ENCODE data around the gene TAB2.

DNA sequence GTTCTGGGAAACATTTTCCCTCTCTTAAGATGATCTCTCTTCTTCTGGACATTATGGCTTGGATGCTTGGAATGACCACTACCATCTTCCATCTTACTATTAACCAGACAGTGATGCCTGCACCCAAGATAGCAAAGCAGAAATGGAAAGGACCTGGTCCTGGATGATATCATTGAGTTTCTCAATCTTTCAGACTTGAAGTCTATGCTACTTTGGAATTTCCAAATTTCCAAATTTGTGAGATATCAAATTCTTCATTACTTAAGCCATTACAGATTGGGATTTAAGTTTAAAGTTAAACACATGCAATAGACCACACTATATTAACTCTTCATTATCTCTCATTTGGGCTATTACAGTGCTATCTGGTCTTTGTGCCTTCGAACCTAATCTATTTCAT is 3.7 kb upstream of the TAB2 start:
- TF ChIP-seq, protein P1, sequence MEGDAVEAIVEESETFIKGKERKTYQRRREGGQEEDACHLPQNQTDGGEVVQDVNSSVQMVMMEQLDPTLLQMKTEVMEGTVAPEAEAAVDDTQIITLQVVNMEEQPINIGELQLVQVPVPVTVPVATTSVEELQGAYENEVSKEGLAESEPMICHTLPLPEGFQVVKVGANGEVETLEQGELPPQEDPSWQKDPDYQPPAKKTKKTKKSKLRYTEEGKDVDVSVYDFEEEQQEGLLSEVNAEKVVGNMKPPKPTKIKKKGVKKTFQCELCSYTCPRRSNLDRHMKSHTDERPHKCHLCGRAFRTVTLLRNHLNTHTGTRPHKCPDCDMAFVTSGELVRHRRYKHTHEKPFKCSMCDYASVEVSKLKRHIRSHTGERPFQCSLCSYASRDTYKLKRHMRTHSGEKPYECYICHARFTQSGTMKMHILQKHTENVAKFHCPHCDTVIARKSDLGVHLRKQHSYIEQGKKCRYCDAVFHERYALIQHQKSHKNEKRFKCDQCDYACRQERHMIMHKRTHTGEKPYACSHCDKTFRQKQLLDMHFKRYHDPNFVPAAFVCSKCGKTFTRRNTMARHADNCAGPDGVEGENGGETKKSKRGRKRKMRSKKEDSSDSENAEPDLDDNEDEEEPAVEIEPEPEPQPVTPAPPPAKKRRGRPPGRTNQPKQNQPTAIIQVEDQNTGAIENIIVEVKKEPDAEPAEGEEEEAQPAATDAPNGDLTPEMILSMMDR (IDR thresholded peaks at IDR 0.05 in 2 of 3, conservative IDR thresholded peaks at IDR 0.05 in 1 of 3; ENCODE audit: borderline replicate concordance in 1 of 3, insufficient read depth in 1 of 3, low read depth in 2 of 3, low read length in 2 of 3), result no peak
- TF ChIP-seq EZH2 (IDR thresholded peaks at IDR 0.05) (no peak), EZH2phosphoT487 (IDR thresholded peaks at IDR 0.05; ENCODE audit: borderline replicate concordance) (no peak), POLR2A (IDR thresholded peaks at IDR 0.05; ENCODE audit: borderline replicate concordance, extremely low read depth, insufficient read depth, insufficient read length) (no peak)

Data from HCT116 (cell line).